ENCODE data around the gene SEC24D.

Gene SEC24D

DNA sequence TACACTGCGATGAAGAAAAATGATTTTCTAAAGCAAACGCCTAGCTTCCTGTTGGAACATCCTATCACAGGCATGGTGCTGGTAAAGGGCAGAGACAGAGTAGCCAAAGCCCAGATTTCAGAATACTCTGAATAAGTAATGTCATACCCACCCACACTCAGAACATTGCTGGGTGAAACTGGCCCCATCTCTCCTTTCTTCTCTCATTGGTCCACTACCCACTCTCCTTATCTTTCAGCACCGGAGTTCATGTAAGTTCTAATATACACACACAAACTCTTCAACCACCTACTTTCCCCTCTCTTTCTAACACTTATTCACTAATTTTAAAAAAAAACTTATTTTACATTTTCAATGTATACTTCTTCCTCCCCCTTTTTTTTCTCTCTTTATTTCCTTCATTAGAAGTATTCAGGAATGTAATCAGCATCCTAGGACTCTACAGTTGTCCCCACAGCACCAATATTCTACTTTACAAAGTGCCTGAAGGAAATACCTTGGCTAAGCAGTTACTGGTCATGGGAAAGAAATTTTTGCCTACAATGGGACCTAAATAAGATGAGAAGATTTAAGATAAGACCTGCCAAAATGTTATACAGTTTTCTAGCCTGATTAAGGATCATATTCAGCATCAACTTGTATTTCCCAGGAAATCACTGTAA lies 63.0 kb downstream of the SEC24D start:
- DNase-seq, result no peak

DNA sequence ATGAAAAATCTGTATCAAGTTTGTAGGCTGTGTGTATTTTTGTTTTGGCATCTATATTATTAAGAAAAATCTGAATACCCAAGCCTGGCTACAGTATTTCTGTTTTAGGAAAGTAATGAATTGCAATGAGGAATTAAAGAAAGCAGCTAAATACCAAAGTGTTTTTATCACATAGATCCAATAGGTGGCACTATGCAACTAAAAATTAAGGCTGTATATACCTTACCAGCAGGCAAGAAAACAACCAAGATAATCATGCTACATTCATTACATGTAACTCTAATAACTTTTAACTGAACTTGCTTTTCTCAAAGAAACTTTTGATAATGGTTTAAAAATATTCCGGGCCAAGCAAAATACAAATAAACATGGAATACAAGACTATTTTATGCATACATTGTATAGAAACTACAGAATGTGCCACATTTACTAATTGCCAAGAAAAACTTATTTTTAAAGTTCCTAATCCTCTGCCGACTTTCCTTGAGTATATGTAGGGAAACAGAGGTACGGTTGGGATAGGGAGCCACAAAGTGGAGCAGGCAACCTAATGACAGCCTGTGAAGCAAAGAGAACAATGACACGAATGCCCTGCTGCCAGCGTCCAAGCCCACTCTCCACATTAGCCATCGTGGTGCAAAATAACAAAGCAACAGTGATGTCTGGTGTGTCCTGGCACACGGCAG lies 63.7 kb downstream of the SEC24D start:
- peak in 1 of 2 experiments; percentile 62 for DNase-seq

DNA sequence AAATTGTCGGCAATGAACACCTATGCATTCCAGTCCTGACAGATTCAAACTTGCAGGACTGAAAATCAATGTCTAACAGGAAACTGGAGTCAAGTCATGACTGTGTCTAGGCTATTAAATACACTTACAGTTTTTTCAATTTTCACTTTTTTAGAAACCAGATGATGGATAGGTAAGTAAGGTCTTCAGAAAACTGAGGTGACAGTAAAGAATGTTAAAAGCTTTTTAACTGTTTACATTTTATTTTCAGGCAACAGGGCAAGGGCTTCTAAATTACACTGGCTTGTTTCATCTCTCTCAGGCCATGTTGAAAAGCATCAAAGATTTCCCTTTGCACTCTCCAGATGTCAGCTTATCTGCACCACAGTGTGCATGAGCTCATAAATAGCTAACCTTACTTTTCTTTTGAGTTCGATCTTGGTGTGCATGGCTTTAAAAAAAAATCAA lies 65.2 kb downstream of the SEC24D start:
- no peak for DNase-seq

DNA sequence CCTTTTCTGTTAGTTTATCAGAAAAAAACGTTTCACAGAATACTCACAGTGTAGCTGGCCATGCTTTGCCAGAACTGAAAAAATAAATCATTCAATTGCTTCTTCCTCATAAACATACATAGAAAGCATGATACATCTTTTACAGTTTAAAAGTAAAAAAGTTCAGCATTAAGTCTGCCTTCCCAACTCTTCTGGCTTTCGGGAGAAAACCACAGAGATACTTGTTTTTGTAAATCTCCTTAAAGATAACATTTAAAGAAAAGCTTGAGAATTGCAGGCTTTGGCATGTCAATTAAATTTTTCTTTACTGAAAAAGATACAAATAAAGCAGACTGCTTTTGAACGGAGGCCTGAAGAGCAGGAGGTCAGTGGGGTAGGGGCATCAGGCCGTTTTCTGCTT lies 66.8 kb downstream of the SEC24D start:
- DNase-seq, result no peak

DNA sequence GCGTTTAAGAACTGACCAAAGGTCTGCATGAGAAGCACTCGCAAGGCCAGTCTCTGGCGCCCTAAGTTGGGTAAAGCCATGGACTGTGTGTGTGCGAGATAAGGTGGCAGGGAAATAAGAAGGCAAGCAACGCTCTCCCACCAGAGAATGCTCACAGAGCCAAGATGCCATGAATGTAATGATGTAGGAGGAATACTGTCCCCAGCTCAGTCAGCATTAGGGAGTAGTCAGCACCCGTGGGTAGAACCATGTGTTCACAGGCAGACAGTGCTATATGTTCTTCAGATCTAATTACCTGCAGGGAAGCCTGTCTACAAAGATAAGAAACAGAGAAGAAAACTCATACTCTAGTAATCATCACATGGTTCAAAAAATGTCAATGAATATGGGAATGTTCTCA lies 68.8 kb downstream of the SEC24D start:
- no peak for DNase-seq

DNA sequence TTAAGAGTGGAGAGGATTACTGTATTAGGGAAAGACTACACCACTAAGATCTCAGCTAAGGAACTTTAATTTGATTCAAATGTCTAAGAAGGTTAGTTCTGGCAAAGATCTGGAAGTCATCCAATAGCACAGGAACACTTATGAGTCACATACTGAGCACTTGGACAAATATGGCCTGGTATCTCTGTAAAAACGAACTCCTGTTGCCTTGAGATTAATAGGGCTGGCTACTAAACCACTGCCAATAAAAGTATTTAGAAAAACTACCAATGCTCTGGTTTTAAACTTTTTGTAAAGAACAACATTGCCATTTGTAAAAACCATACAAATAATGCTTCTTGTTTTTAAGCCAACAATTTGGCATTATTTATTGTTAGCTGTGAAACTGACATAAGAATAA lies 70.5 kb downstream of the SEC24D start:
- peak in 1 of 2 experiments; percentile 56 for DNase-seq

DNA sequence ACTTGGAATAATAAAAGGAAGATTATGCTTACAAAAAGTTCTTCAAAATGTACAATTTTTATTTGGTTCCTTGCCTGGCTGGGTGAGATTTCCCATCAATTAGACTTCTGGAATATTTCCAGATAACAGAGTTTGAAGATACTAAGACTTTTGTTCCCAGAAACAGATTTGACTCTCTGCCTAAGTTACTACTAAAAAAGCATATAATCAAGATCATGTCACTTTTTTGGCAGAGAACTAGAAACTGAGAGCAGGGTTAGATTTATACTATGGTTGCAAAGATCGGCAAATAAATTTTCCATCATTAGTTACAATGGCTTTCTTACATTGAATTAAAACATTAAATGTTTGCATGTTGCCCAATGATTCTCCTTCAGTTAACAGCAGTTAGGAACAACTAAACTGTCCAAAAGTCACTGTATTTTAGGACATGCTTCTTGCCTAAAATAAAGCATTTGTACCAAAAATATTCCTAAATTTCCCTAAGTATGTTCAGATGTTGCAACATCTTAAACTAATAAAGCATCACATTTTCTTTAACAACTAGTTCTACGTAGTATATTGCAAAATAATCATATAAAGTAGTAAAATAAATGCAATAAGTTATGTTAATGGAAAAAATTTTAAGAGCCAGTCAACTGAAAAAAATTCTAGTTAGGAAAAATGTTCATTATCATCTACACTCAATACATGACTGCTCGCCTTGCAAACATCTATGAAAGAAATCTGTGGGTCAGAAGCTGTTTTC lies 73.0 kb downstream of the SEC24D start:
- DNase-seq, result peak in 1 of 2 experiments; percentile 47

DNA sequence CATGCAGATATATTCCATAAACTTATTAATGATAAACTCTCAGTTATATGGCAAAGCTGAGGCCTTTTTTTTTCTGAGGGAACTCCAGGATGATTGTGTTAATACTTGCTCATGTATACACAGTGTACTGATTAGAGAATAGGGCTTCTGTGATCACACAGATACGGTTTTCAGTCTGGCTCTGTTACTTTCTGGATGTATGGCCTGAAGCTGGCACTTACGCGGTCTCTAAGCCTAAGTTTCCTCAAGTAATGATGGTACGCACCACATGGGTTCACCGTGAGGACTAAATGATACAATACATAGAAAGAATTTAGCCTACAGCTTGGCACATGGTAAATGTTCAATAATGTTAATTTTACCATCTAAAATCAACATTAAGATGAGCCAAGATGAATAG lies 73.8 kb downstream of the SEC24D start:
- no peak for DNase-seq

DNA sequence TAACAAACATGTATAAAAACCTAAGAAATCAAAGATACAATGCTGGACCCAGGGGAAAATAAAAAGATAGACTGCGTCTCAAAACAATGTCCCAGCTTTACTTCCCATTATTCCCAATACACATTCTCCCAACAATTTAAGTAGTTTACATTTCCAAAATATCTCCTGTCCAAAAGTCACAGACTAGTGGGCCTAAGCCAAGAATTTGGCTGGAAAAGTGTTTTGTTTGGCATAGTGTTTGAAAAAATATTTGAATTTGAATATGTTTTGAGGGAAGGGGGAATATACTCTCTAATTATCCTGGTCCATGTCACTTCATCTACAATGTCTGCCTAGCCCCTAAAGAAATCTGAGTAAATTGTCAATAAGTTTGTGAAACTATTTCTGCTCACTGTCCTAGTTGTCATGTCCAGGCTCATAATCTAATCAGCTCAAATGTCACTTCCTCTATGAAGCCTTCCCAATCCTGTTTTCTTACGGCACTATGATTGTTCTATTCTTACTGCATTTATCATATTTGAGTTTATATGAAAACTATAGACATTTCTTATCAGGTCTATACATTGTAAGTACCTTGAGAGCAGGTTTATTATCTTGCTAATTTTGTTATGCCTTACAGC lies 74.4 kb downstream of the SEC24D start:
- peak in 1 of 2 experiments; percentile 33 for DNase-seq

DNA sequence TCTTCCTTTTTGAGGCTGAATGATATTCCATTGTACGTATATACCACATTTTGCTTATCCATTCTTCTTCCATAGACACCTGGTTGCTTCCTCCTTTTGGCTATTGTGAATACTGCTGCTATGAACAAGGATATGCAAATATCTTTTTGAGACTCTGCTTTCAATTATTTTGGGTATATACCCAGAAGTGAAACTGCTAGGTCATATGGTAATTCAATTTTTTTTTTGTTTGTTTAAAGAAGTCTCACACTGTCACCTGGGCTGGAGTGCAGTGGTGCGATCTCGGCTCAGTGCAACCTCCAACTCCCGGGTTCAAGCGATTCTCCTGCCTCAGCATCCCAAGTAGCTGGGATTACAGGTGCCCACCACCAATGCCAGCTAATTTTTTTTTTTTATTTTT lies 75.4 kb downstream of the SEC24D start:
- no peak for DNase-seq

DNA sequence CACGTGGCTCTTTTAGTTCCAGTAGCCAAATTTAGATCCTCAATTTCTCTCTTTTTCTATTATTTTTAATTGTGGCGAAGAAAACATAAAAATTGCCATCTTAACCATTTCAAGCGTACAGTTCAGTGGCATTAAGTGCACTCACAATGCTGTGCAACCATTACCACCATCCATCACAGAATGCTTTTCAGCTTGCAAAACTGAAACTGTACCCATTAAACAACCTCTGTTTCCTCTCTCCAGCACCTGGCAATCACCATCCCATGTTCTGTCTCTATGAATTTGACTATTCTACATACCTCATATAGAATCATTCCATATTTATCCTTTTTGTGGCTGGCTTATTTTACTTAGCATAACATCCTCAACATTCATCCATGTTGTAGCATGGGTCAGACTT lies 75.8 kb downstream of the SEC24D start:
- no peak for DNase-seq

DNA sequence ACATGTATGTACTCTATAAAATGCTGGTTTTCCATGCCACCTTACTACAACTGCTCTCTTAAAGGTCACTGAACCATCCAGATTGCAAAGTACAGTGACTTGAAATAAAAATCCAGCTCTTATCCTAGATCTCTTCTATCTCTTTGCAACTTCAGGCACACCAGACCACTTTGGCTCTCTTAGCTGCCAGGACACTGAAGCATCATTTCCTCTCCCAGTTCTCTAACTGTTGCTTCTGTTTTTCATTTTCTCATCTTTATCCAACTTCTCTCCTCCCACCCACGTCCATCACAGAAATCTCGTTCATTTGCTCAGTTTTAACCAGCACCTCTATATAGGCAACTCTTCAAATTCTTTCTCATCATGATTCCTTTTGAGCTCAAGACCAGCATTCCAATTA lies 76.4 kb downstream of the SEC24D start:
- no peak for DNase-seq

DNA sequence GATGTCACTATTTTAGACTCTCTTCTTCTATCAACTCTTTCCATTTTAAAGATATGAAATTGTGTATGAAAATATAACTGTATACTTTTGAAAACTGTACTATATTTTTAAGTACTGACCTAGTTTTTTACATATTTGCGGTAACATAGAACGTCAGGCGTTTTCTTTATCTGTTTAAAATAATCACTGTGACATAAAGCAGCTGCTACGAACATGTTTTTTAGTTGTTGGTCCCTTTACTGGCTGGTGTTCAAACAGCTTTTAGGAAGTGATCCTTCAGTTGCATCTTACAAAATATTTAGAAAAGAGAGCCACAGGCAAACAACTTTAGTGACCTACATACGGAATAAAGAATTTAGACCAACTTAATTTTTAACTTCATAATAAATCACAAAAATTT lies 77.6 kb downstream of the SEC24D start:
- DNase-seq, result no peak

DNA sequence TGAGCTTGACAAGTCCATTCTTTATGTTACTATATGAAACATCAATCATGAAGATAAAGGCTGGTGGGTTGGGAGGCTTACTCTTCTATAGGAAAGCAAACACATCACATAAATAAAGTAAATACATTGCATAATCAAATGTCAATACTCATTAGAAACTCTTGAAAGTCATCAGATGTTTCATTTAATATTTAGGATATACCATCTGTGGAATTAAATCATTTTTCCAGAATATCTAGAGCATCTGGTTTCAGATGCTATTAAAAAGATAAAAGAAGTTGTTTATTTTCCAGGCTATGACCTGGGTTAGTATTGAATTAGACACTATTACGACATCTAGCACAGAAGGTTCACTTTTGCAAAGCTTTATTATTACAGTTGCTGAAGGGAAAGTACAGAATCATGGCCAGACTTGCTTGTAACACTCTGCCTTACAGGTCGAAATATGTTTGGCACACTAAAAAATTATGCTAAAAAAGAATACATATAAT lies 78.1 kb downstream of the SEC24D start:
- DNase-seq, result no peak

DNA sequence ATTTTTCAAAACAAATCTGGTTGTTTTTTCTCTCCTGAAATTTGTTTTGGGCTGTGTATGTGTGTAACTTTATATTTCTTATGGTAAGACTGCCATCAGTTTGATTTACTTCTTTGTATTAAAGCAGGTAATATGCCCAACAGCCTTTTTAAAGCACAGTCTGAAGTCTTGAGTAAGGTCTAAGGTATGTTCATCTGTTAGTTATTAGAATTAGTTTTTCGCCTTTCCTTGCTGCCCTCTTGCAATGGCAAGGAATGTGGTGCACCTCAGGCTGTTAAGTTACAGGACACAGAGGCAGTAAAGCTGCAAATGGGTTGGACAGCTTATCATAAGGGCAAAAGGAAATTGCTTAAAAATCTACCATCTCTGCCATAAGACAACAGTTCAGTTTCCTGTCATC lies 79.0 kb downstream of the SEC24D start:
- no peak for DNase-seq

DNA sequence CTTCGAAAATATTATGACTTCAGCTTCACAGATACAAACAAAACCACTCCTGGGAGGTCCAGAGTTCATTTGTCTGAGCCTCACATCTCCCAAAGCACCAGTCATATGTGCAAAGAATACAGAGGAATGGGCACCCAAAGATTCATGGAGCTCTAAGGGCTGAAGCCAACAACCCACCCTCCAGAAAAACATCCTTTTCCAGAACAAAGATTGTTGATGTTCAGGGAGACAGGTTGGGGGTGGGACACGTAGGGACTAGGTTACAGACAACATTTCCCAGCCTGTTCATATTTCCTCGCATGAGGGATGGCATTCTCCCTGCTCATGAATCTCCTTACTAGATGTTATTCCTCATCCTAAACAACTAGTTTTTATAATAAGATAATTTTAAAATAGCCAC lies 79.5 kb downstream of the SEC24D start:
- no peak for DNase-seq

DNA sequence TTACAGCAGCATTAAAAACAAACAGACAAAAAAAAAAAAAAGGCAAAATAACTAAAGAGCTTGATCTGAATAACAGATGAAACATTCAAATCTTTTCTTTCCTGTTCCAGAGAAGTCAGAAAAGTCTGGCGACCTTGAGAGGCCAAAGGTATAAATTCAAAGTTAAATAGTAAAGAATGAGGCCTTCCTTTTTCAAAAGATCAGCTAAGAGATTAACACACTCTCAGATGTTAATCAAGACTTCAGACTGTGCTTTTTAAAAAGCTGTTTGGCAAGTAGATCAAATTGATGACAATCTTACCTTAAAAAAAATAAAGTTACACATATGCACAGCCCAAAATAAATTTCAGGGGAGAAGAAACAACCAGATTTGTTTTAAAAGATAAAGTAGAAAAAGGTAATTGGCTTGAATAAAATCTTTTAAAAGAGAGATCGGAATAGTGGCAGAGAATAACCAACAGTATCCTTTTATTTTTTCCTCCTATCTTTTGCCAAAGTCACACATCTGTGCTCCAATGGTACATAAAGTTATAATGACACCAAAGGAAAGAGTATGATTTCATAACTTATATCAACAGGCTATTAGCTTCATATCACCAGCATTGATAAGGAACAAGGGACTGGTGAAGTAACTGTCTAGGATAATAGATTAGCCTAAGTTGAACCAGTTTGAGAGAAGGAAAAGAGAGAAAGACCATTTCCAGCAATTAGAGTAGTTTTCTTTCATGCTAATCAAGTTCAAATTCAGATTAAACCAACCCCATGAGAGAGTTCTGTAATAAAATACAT lies 80.3 kb downstream of the SEC24D start:
- DNase-seq, result no peak

DNA sequence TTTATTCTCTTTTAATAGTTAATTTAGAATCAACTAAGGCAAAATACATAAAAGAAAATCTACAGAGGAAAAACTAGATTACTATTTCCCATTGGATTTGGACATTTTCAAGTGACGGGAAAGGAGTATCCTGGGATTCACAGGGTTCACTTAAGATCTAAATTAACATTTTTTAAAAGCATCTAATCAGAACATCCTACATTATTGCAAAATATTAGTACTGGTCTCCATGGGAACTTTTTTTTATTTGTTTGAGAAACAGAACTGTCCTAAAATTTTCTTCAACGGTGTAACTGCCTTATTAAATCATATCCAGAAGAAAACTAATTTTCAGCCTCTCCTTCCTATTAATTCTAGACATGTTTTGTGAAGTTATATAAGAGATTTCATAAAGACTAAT lies 81.0 kb downstream of the SEC24D start:
- no peak for DNase-seq

DNA sequence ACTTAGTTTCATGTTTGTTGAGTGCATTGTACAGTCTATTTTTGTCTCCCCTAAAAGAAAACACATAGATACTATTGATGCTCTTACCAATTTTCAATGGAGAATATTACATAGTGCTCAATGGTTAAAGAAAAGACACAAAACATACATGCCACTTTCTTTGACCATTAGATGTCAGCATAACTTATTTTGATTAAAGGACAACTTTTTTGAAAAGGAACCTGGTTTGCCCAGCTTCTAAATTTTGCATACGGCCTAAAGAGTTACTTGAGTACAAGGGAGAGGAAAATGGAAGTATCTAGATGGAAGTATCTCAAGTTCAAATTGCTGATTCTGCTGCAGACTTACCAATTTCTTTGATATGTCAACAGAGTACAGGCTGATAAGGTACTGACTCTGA lies 82.2 kb downstream of the SEC24D start:
- DNase-seq, result no peak

DNA sequence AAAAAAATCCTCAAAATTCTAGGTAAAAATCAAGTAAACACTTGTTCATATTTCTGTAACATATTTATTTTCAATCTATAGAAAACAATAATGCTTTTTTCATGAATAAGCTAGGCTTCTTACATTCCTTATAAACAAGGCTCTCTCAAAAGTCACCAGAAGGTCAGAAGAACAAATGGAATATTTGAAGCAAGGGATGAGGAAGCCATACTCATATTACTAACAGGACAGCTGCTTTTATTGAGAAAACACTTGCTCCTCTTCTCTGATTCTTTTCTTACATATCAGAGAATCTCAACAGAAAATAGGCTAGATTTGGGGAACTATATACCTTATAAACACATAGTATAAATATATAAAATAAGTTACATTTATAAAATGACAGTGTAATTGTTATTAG lies 82.8 kb downstream of the SEC24D start:
- DNase-seq, result no peak

DNA sequence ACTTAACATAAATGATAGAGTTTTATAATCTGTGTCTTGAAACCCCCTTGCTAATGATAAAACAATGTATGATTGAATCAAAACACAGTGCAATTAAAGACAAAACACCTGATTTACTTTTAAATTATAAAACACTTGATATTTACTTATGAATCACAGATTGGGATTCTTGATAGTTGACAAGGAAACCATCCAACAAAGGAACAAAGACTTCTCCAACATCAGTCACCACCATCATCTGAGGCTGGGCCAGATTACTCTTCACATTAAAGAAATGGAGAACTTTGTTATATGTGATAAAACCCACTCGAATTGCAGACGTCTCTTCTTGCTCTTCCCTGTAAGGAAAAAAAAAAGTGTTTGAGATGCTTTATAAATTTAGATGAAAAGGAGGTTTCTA lies 83.4 kb downstream of the SEC24D start:
- no peak for DNase-seq

DNA sequence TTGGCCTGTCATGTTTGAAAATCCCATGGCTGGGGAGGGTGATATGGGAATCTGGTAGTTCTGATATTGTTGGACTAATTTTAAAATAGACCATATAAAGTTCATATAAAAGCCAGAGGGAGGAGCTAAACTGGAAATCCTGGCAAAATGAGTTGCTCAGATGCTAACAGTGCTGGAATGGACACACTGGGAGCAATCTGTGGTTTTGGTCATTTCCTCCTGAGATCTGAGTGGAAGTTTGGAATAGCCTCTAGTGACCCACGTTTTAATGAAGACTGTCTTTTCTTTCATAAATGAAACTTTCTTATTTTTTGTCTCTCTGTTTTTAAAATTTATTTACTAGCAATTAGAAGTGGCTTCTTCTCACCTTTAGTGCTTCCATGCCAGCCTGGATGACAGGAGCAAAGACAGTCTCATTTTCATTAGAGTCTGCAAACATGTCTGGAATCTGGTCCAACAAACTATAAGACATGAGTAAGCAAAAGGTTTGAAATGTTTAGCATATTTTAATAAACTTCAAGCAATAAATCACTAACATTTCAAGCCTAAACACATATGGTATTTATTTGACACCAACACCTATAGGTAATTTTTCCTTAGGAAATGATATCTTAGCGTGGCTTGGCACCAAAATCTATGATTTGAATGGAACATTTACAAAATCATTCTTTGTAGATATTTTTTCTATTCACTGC lies 84.2 kb downstream of the SEC24D start:
- DNase-seq, result no peak

Measured in NCI-H446 (cell line).